Measurements from ENCODE around the gene TGFBRAP1.

The TGFBRAP1 gene

GRCh38 chr2:105368759-105369408, 39.3 kb upstream of the TGFBRAP1 start:
- no peak for TF ChIP-seq CTCF (IDR thresholded peaks at IDR 0.05; ENCODE audit: insufficient read depth, missing control alignments)
- FAIRE-seq (no peak), DNase-seq (ENCODE audit: insufficient read length, low spot score) (no peak)

GRCh38 chr2:105365206-105365605, 35.7 kb upstream of the TGFBRAP1 start:
- TF ChIP-seq CTCF (IDR thresholded peaks at IDR 0.05; ENCODE audit: insufficient read depth, missing control alignments): no peak
- FAIRE-seq (no peak), DNase-seq (ENCODE audit: insufficient read length, low spot score) (no peak)

- FAIRE-seq (no peak), DNase-seq (ENCODE audit: insufficient read length, low spot score) (no peak)
- no peak for TF ChIP-seq CTCF (IDR thresholded peaks at IDR 0.05; ENCODE audit: insufficient read depth, missing control alignments)
Observed at GRCh38 chr2:105364436-105365139, 35.1 kb upstream of the TGFBRAP1 start.

GRCh38 chr2:105362862-105363591, 33.5 kb upstream of the TGFBRAP1 start:
- TF ChIP-seq CTCF (IDR thresholded peaks at IDR 0.05; ENCODE audit: insufficient read depth, missing control alignments): no peak

GRCh38 chr2:105361102-105361889, 31.8 kb upstream of the TGFBRAP1 start:
- DNase-seq (ENCODE audit: insufficient read length, low spot score) (no peak), FAIRE-seq (no peak)
- TF ChIP-seq CTCF (IDR thresholded peaks at IDR 0.05; ENCODE audit: insufficient read depth, missing control alignments): no peak

More at GRCh38 chr2:105362862-105363591, 33.5 kb upstream of the TGFBRAP1 start:
- no peak for FAIRE-seq
- no peak for DNase-seq (ENCODE audit: insufficient read length, low spot score)

GRCh38 chr2:105358593-105358992, 29.1 kb upstream of the TGFBRAP1 start:
- DNase-seq (ENCODE audit: insufficient read length, low spot score) (no peak), FAIRE-seq (no peak)
- TF ChIP-seq CTCF (IDR thresholded peaks at IDR 0.05; ENCODE audit: insufficient read depth, missing control alignments): no peak

All from D721Med (cell line).